Heart left ventricle (tissue), 13 donors: ENCODE data around the gene THAP5.

ENCODE experiments used
- POLR2A ChIP-seq, 2 donors: fragments of 450-650 bp; IDR thresholded peaks; one replicate each; pipeline ENCODE4 v1.6.1; 2017; ENCODE audit warnings: antibody characterized with exemption in 2 of 2, mild to moderate bottlenecking in 2 of 2, moderate library complexity in 2 of 2
- TF ChIP-seq, protein P1 (sequence below), 12 donors: fragments of 200-600 bp; sonication (generic) in 4 of 12; IDR thresholded peaks; one replicate each; pipeline versions ENCODE4 v1.5.0 to v1.8.0; 2018 to 2022; ENCODE audit warnings: antibody characterized with exemption in 12 of 12, mild to moderate bottlenecking in 5 of 12
- donor health status: ischemic (EF 13 %, LVEDD 7.1; RV severe dilation, severe dysfunction).
- donor health status: DM: no; HTN: yes; CAD: no.
- donor health status: DM: no; HTN: no; CAD: no.
- donor health status: ischemic (EF 25% LVEDD 6.9; RV normal size, moderate dysfunction).
- donor health status: ischemic (EF 25% LVEDD 5.7; RV mildly dilated, moderate dysfunction).
- donor health status: ischemic (EF 35%, LVEDD 5.7; RV mildly dilated, moderate dysfunction).
- donor health status: nonischemic (EF 11% LVEDD 7.7; RV severe dilation, severe dysfunction).
- donor health status: DM: yes; HTN: yes; CAD: no.
- donor health status: PGD.
- donor health status: ischemic (EF 29% LVEDD 5.4; RV normal size, mild dysfunction).
- donor health status: nonischemic (EF 23%, LVEDD 6.1; RV moderate dilation, normal function).

DNA sequence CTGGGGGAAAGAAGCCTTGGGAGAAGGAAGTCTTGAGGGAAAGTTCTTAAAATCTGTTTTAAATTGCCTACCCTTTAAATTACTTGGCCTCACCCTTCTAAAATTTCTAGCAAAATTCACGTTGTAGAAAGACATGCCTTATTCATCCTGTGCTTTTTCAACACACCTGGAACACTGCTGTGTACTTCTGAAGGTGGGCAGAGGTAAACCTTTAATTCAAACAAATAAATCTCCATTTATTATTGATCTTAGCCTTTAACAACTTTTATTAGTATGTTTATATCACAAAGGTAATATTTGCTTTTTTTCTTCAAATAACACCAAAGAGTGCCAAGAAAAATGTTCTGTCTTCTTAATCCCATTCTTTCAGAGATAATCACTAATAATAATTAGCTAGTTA, 30.9 kb upstream of the THAP5 start:
- TF ChIP-seq, protein P1, sequence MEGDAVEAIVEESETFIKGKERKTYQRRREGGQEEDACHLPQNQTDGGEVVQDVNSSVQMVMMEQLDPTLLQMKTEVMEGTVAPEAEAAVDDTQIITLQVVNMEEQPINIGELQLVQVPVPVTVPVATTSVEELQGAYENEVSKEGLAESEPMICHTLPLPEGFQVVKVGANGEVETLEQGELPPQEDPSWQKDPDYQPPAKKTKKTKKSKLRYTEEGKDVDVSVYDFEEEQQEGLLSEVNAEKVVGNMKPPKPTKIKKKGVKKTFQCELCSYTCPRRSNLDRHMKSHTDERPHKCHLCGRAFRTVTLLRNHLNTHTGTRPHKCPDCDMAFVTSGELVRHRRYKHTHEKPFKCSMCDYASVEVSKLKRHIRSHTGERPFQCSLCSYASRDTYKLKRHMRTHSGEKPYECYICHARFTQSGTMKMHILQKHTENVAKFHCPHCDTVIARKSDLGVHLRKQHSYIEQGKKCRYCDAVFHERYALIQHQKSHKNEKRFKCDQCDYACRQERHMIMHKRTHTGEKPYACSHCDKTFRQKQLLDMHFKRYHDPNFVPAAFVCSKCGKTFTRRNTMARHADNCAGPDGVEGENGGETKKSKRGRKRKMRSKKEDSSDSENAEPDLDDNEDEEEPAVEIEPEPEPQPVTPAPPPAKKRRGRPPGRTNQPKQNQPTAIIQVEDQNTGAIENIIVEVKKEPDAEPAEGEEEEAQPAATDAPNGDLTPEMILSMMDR (IDR thresholded peaks at IDR 0.05), result no peak
- TF ChIP-seq POLR2A (IDR thresholded peaks at IDR 0.05), result no peak
